ENCODE data around the gene ZNF487. TPM values are rescaled to one million over a fixed set of nuclear protein-coding genes. Genes with fewer than 3 reads are reported as not detected.

ZNF487 gene
- total and polyA plus RNA-seq, 2 donors (not counting 1 experiment from before 2014, with no cell fraction given), result 9.8 to 14.8 TPM

DNA sequence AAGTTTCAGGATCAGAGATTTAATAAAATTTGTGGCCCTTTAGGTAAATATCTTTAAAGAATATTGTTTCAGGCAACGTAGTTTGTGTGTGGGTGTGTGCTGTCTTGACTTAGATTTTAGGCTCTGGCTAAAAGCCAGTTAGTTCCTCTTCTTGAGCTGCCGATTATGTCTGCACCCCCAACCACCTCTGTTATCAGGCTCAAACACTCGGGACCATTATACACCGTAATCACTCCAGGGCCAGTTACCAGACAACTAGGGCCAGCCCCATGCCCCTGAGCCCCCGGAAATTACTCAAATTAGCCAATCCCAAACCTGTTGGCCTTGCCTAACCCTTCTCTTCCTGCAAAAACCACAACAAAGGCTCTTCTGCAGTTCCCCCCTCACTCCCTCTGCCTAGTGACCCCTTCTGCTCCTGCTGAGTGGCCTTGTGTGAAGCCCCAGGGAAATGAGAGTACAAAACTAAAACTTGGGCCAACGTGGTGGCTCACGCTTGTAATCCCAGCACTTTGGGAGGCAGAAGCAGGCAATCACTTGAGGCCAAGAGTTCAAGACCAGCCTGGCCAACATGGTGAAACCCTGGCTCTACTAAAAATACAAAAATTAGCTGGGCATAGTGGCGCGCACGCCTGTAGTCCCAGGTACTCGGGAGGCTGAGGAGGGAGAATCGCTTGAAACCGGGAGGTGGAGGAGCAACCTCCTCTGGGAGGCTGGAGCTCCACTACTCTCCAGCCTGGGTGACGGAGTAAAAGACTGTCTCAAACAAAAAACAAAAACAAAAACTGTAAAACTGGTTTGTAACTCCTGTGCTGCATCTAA is 18.8 kb upstream of the ZNF487 start:
- Histone ChIP-seq H3K4me1 (ENCODE audit: control insufficient read depth in 2 of 2, insufficient read depth in 2 of 2, low read length in 2 of 2) (peaks cover 28 to 38% of the 10 kb centered on the region in 2 donors), H3K27ac (ENCODE audit: low read length in 2 of 2) (peak overlapping the region; percentile 71 to 75), H3K4me2 (replicated peaks; ENCODE audit: low read depth, low read length, poor library complexity, severe bottlenecking) (peak overlapping the region; percentile 63), H4K20me1 (ENCODE audit: control insufficient read depth, insufficient read depth, low read length, poor library complexity, severe bottlenecking) (no peaks in the 10 kb centered on the region), H2AFZ (ENCODE audit: insufficient read depth, low read depth, low read length, poor library complexity, severe bottlenecking) (peak overlapping the region; percentile 76), H3K4me3 (ENCODE audit: control extremely low read depth in 1 of 5, extremely low read depth in 1 of 5, insufficient read depth in 1 of 5, low read depth in 2 of 5, low read length in 4 of 5) (peak overlapping the region in 1 of 5 experiments; percentile 18), H3K27me3 (replicated peaks in 1 of 4; ENCODE audit: control extremely low read depth in 1 of 4, control insufficient read depth in 3 of 4, insufficient read depth in 4 of 4, low read length in 3 of 4) (no peaks in the 10 kb centered on the region), H3K9me3 (ENCODE audit: control extremely low read depth in 1 of 3, control insufficient read depth in 2 of 3, insufficient read depth in 1 of 3, low read length in 2 of 3) (no peaks in the 10 kb centered on the region), H3K79me2 (ENCODE audit: control insufficient read depth, insufficient read depth, low read length) (peaks cover 12% of the 10 kb centered on the region), H3K9ac (ENCODE audit: low read length) (peak overlapping the region; percentile 5), H3K36me3 (replicated peaks in 1 of 2; ENCODE audit: control extremely low read depth in 1 of 2, control insufficient read depth in 1 of 2, extremely low read depth in 1 of 2, insufficient read depth in 2 of 2, low read length in 1 of 2) (no peaks in the 10 kb centered on the region)
- intact Hi-C loops (cut with micrococcal nuclease), result no loop called here
- POLR2A ChIA-PET, result interaction anchor here (0.6 to 2.9 kb wide), 9 partner anchors 9 to 1583 kb away, joined by 3 to 14 read pairs (median 6); partner anchors contain the start of genes HNRNPF and ZNF487
- Mint-ChIP-seq H3K4me3 (peak overlapping the region; percentile 80), H3K27me3 (no peaks in the 10 kb centered on the region), H3K4me1 (peaks cover 26% of the 10 kb centered on the region), H3K27ac (peak overlapping the region; percentile 98), H3K9me3 (ENCODE audit: insufficient read depth) (no peaks in the 10 kb centered on the region)
- CTCF ChIA-PET, result interaction anchor here (0.7 to 2.5 kb wide), 4 partner anchors 9 to 126 kb away, joined by 4 to 13 read pairs (median 6); partner anchors contain the start of genes HNRNPF and ZNF487
- peak; percentile 83 for DNase-seq
- TF ChIP-seq EZH2 (IDR thresholded peaks at IDR 0.05; ENCODE audit: borderline replicate concordance, insufficient read depth, low read depth, low read length, poor library complexity, severe bottlenecking) (no peak), CTCF (IDR thresholded peaks at IDR 0.05) (no peak)
- 0% methylated on average over 6 of the region's 14 CpGs for WGBS (ENCODE audit: insufficient coverage)
- ATAC-seq (ENCODE audit: low read depth), result peak; percentile 44

Data from B cell (primary cell).